Left ventricle myocardium inferior (tissue), 1 donor: ENCODE measurements around the gene SLC12A5. TPM values are rescaled to one million over a fixed set of nuclear protein-coding genes. Genes with fewer than 3 reads are reported as not detected.
A peak's percentile ranks its signal among the peaks of the same experiment; 100 is the strongest.

Source experiments
- DNase-seq: peaks from one replicate; pipeline ENCODE4 v3.0.0-alpha.2; 2020
- H3K27ac ChIP-seq: fragments of 200-600 bp; replicated peaks from 2 replicates; pipeline ENCODE4 v1.8.0; 2021
- H3K27me3 ChIP-seq: fragments of 200-600 bp; 2 replicates; pipeline ENCODE4 v1.8.0; 2021; ENCODE audit warnings: low read depth
- H3K36me3 ChIP-seq: fragments of 200-600 bp; 2 replicates; pipeline ENCODE4 v1.8.0; 2021
- H3K4me1 ChIP-seq: fragments of 200-600 bp; 2 replicates; pipeline ENCODE4 v1.8.0; 2021
- H3K4me3 ChIP-seq: fragments of 200-600 bp; 2 replicates; pipeline ENCODE4 v1.8.0; 2021; ENCODE audit warnings: mild to moderate bottlenecking, moderate library complexity
- H3K9me3 ChIP-seq: fragments of 200-600 bp; replicated peaks from 2 replicates; pipeline ENCODE4 v1.8.0; 2021
- CTCF ChIP-seq: fragments of 200-600 bp; IDR thresholded peaks from 2 replicates; pipeline ENCODE4 v1.8.0; 2021; ENCODE audit warnings: antibody characterized with exemption, mild to moderate bottlenecking, borderline replicate concordance
- intact Hi-C: fragments of 100-400 bp; cut with micrococcal nuclease; formaldehyde crosslinking; loops from one replicate; pipeline ENCODE4 v1.11.0; 2022
- total RNA-seq: library from RNA; stranded (reverse); fragmentation: NEBNext Ultra II Directional; extraction: Animal tissue kit (Norgen Biotek cat#: 25700); gene quantifications from one replicate; pipeline ENCODE4 v1.2.1, GENCODE V29; 2021
- donor health status: DM: no; HTN: yes; CAD: no; lungs with severe emphysema.

Gene SLC12A5
- total RNA-seq, 1 donor from 2014 or later, result not detected

GRCh38 chr20:46020555-46020954 lies 8.5 kb upstream of the SLC12A5 start:
- no peaks in the 10 kb centered on the region for H3K9me3 ChIP-seq
- H3K4me1 ChIP-seq, result peaks cover 19% of the 10 kb centered on the region
- DNase-seq, result no peak
- intact Hi-C loops, result loop anchor here (5.0 to 10.0 kb wide), 2 partner anchors 154 to 327 kb away; no protein-coding TSS in a partner anchor
- H3K27me3 ChIP-seq, result peaks cover 100% of the 10 kb centered on the region
- H3K4me3 ChIP-seq, result no peak overlapping the region
- no peaks in the 10 kb centered on the region for H3K36me3 ChIP-seq
- H3K27ac ChIP-seq, result no peak overlapping the region
- TF ChIP-seq CTCF, result no peak

DNA sequence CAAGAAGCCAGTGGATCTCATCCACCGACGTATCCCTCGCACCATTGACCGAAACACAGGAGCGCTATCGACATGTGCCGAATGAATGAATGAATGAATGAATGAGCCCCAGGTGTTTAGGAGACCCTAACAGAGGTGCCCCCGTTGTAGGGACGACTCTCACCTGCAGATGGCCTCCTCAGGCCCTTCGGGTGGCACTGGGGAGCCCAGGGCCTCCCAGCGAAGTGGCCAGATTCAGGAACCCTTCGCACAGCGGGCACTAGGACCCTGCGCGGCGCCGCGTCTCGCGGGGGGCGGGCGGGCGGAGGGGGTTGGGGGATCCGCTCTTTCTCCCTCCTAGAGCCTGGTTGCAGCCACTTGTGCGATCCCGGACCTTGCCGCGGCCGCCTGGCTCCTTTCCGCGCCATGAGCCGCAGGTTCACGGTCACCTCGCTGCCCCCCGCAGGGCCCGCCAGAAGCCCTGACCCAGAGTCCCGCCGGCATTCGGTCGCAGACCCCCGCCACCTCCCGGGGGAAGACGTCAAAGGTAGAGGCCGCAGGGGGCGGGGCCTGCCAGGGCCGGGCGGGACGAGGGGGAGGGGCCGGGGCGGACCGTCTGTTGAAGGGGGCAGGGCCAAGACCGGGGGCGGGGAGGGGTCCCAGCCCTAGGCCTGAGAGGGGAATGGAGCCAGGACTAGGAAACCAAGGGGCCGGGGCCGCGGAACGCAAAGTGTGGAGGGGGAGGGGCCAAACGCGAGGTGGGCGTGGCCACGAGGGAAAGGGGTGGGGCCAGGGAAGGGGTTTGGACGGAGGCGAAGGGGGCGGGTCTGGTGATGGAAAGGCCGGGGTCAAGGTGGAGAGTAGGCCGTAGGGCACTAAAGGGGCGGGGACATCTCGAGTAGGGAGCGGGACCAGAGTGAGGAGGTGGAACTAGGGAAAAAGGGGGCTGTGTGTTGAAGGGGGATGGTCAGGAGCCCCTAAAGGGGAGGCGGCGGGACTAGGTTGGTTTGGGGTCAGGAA lies 7.4 kb upstream of the SLC12A5 start:
- no peaks in the 10 kb centered on the region for H3K36me3 ChIP-seq
- intact Hi-C loops, result loop anchor here (5.0 to 10.0 kb wide), 2 partner anchors 153 to 326 kb away; no protein-coding TSS in a partner anchor
- peaks cover 100% of the 10 kb centered on the region for H3K27me3 ChIP-seq
- peak overlapping the region; percentile 63 for H3K4me3 ChIP-seq
- DNase-seq, result no peak
- TF ChIP-seq CTCF, result no peak
- no peak overlapping the region for H3K27ac ChIP-seq
- no peaks in the 10 kb centered on the region for H3K9me3 ChIP-seq
- H3K4me1 ChIP-seq, result peaks cover 19% of the 10 kb centered on the region

GRCh38 chr20:46022411-46023147 lies 6.4 kb upstream of the SLC12A5 start:
- intact Hi-C loops, result loop anchor here (5.0 to 10.0 kb wide), 2 partner anchors 152 to 325 kb away; no protein-coding TSS in a partner anchor
- Histone ChIP-seq H3K27me3 (peaks cover 100% of the 10 kb centered on the region), H3K9me3 (no peaks in the 10 kb centered on the region), H3K4me3 (peak overlapping the region; percentile 63), H3K36me3 (no peaks in the 10 kb centered on the region), H3K27ac (no peak overlapping the region), H3K4me1 (peaks cover 19% of the 10 kb centered on the region)
- TF ChIP-seq CTCF, result peak; percentile 74
- DNase-seq, result peak; percentile 54

DNA sequence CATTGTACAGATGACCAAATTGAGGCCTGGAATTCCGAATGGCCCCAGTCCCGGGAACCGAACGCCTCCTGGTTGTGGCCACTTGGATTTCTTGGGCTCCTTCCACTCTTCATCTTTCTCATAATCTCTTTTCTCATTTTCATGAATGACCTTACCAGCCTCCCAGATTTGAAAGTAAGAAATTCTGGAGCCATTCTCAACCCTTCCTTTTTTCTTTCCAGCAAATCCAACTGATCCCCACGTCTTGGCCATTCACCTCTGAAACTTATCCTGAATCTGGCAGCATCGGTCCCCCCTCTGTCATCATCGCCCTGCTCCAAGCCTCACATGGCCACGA lies 5.9 kb upstream of the SLC12A5 start:
- no peak overlapping the region for H3K4me3 ChIP-seq
- intact Hi-C loops, result loop anchor here (5.0 to 10.0 kb wide), 2 partner anchors 152 to 324 kb away; no protein-coding TSS in a partner anchor
- TF ChIP-seq CTCF, result no peak
- H3K36me3 ChIP-seq, result no peaks in the 10 kb centered on the region
- H3K27me3 ChIP-seq, result peaks cover 100% of the 10 kb centered on the region
- H3K27ac ChIP-seq, result no peak overlapping the region
- peaks cover 19% of the 10 kb centered on the region for H3K4me1 ChIP-seq
- no peaks in the 10 kb centered on the region for H3K9me3 ChIP-seq
- DNase-seq, result no peak

DNA sequence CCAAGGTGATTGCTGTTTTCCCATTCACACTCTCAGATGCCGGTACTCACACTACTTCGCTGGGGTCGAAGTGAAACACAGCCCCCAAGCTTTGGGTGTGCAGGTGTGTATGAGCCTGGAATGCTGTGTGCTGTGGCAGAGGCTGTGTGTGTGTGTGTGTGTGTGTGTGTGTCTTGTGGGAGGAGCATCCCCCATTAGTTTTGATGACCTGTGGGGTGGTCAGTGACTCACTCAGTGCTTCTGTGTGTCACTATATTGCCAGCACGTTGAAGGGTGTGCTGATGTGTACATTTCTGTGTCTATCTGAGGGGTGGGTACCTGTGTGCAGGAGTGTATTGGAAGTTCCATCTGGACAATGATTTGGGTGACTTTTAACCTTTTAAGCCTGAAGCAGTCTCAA lies 5.0 kb upstream of the SLC12A5 start:
- no peak for DNase-seq
- no peaks in the 10 kb centered on the region for H3K36me3 ChIP-seq
- H3K4me1 ChIP-seq, result peaks cover 19% of the 10 kb centered on the region
- H3K9me3 ChIP-seq, result no peaks in the 10 kb centered on the region
- H3K27me3 ChIP-seq, result peaks cover 100% of the 10 kb centered on the region
- no peak for TF ChIP-seq CTCF
- no peak overlapping the region for H3K4me3 ChIP-seq
- H3K27ac ChIP-seq, result no peak overlapping the region
- intact Hi-C loops, result loop anchor here (5.0 to 10.0 kb wide), 2 partner anchors 151 to 323 kb away; no protein-coding TSS in a partner anchor
